Bronchial epithelial cell (primary cell): ENCODE results near the gene CCNH. TPM values are rescaled to one million over a fixed set of nuclear protein-coding genes. Genes with fewer than 3 reads are reported as not detected.
A peak's percentile ranks its signal among the peaks of the same experiment; 100 is the strongest.

ENCODE experiments used
- DNase-seq: peaks from one replicate; pipeline ENCODE4 v3.0.0-alpha.2; 2010; ENCODE audit warnings: low read depth
- FAIRE-seq: peaks from 2 replicates; lab custom pipeline; 2011; peaks lifted over from hg19 to GRCh38; lab: Jason Lieb, UNC
- H3K27me3 ChIP-seq: 2 replicates; pipeline ENCODE4 v1.5.1; 2011; ENCODE audit warnings: low read length; ENCODE audit not compliant: control insufficient read depth, insufficient read depth
- H3K36me3 ChIP-seq: 2 replicates; pipeline ENCODE4 v1.5.1; 2011; ENCODE audit warnings: low read length; ENCODE audit not compliant: control insufficient read depth, insufficient read depth
- H3K4me3 ChIP-seq: 2 replicates; pipeline ENCODE4 v1.5.1; 2011; ENCODE audit warnings: mild to moderate bottlenecking, low read depth, low read length, control low read depth
- total RNA-seq: library from RNA; depleted of rRNA; stranded (reverse); fragments of >200 nt; gene quantifications from 2 replicates; pipeline ENCODE4 v1.2.1, GENCODE V29; 2014
- TF ChIP-seq, protein P1 (sequence below): IDR thresholded peaks from 2 replicates; pipeline ENCODE4 v1.5.1; 2011; ENCODE audit warnings: mild to moderate bottlenecking, moderate library complexity, low read length, control low read depth, inconsistent platforms; ENCODE audit not compliant: insufficient read depth, severe bottlenecking

Gene CCNH
- total RNA-seq, 1 donor from 2014 or later: 73.2 TPM

DNA sequence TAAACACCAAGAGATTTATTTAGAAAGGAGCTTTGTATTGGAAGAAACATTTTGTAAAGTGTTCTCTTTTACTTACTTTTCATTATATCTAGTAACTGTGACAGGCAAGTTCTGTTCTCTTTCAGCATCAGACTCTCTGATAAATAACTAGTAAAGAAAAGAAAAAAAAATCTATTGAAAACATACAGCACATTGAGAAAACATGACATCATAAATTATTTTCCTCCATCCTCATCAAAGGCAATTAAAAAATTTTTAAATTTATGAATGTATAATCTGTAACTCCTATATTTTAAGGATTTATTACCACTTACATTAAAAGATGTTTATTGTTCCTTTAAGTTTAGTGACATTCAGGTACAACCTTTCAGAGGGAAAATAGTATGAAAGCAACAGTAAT is 11.1 kb downstream of the CCNH start:
- Histone ChIP-seq H3K36me3 (peaks cover 13% of the 10 kb centered on the region), H3K4me3 (no peak overlapping the region), H3K27me3 (no peaks in the 10 kb centered on the region)
- FAIRE-seq: no peak
- DNase-seq: no peak
- TF ChIP-seq, protein P1, sequence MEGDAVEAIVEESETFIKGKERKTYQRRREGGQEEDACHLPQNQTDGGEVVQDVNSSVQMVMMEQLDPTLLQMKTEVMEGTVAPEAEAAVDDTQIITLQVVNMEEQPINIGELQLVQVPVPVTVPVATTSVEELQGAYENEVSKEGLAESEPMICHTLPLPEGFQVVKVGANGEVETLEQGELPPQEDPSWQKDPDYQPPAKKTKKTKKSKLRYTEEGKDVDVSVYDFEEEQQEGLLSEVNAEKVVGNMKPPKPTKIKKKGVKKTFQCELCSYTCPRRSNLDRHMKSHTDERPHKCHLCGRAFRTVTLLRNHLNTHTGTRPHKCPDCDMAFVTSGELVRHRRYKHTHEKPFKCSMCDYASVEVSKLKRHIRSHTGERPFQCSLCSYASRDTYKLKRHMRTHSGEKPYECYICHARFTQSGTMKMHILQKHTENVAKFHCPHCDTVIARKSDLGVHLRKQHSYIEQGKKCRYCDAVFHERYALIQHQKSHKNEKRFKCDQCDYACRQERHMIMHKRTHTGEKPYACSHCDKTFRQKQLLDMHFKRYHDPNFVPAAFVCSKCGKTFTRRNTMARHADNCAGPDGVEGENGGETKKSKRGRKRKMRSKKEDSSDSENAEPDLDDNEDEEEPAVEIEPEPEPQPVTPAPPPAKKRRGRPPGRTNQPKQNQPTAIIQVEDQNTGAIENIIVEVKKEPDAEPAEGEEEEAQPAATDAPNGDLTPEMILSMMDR: no peak

GRCh38 chr5:87400305-87400899 is 12.3 kb downstream of the CCNH start:
- DNase-seq: peak; percentile 49
- no peaks in the 10 kb centered on the region for H3K27me3 ChIP-seq
- no peak for FAIRE-seq
- TF ChIP-seq, protein P1: peak; percentile 32
- peaks cover 14% of the 10 kb centered on the region for H3K36me3 ChIP-seq
- H3K4me3 ChIP-seq: no peak overlapping the region

DNA sequence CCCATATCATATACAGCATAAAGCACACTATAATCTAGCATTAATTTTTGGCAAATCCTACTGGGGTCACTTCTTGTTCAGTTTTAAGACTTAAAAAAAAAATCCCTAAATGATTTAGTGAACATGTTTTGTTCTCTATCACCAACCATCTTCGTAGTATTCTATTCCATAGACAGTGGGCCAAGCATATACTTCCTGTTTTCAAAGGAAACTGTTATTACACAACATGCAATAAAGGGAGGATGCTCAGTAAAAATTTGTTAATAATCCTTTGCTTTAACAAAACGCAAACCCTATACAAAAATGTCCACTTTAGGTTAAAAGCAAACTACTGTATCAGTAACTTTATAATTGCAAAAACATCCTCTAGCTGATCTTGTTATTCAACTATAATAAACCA is 13.0 kb downstream of the CCNH start:
- H3K36me3 ChIP-seq: peaks cover 14% of the 10 kb centered on the region
- H3K27me3 ChIP-seq: no peaks in the 10 kb centered on the region
- FAIRE-seq: no peak
- no peak for DNase-seq
- no peak overlapping the region for H3K4me3 ChIP-seq
- TF ChIP-seq, protein P1: no peak

GRCh38 chr5:87398981-87399614 is 13.6 kb downstream of the CCNH start:
- no peak for FAIRE-seq
- no peak overlapping the region for H3K4me3 ChIP-seq
- H3K27me3 ChIP-seq: no peaks in the 10 kb centered on the region
- TF ChIP-seq, protein P1: no peak
- peaks cover 14% of the 10 kb centered on the region for H3K36me3 ChIP-seq
- DNase-seq: peak; percentile 27

DNA sequence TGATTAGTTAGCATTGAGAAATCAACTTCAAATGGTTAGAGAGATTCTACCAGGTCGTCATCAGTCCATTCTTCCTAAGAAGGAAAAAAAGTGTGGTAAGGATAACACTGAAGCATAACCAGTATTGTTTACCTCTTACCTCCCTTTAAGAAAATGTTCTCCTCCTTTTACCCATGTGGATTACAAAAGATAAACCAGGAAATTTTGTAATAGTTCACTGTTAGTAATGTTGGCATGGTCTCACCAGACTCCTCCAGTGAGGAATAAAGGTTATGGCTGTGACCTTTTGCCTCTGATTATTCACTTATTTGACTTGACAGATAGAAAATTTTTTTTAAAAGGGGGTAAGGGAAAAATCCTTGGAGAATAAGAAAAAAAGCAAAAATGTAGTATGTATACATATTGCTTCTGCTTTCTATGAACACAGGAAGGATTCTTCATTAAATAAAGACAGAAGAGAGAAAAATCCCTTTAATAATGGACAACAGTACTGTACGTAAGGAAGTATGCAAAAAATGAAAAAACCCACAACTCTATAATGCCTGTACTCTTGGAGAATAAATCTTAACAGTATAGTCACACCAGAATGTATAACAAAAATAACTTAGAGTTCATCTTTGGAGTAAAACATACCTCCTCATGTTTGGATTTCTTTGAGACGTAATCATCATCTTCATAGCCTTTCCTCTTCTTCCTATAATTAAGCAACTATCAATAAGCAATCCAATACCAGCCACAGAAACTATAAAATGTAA is 18.1 kb downstream of the CCNH start:
- FAIRE-seq (no peak), DNase-seq (peak; percentile 57)
- Histone ChIP-seq H3K4me3 (no peak overlapping the region), H3K27me3 (no peaks in the 10 kb centered on the region), H3K36me3 (peaks cover 13% of the 10 kb centered on the region)
- TF ChIP-seq, protein P1: no peak
